SU-DHL-6 (cell line): ENCODE data around the gene CERS6.

Source experiments
- EZH2phosphoT487 ChIP-seq: fragments of 200-600 bp; sonication (generic), shearing (Covaris generic); conservative IDR thresholded peaks from 2 replicates; pipeline ENCODE4 v1.6.1; 2018; ENCODE audit warnings: mild to moderate bottlenecking, antibody characterized with exemption, low read length, moderate library complexity, mixed read lengths
- TF ChIP-seq, protein P1 (sequence below): fragments of 200-600 bp; sonication (generic); IDR thresholded peaks from one replicate; pipeline ENCODE4 v1.5.1; 2017; ENCODE audit warnings: antibody characterized with exemption, mild to moderate bottlenecking, low read length, moderate library complexity; ENCODE audit not compliant: insufficient read depth, poor library complexity, severe bottlenecking

DNA sequence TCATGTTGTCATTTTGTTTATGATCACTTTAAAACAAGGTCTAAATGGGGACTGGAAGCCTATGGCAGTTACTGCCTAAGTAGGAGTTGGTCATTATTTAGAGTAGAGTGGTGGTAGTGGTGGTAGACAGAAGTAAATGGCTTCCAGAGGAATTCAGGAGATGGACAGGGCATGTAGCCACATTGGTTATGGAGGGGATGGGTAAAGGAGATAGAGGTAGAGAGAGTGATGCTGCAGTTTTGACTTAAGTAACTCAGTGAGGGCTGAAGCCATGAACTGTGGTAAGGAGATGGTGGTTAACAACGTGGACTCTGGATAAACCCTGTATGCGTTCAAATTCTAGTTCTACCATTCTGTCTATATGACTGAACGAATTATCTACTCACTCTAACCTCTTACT lies 284.7 kb downstream of the CERS6 start:
- TF ChIP-seq, protein P1, sequence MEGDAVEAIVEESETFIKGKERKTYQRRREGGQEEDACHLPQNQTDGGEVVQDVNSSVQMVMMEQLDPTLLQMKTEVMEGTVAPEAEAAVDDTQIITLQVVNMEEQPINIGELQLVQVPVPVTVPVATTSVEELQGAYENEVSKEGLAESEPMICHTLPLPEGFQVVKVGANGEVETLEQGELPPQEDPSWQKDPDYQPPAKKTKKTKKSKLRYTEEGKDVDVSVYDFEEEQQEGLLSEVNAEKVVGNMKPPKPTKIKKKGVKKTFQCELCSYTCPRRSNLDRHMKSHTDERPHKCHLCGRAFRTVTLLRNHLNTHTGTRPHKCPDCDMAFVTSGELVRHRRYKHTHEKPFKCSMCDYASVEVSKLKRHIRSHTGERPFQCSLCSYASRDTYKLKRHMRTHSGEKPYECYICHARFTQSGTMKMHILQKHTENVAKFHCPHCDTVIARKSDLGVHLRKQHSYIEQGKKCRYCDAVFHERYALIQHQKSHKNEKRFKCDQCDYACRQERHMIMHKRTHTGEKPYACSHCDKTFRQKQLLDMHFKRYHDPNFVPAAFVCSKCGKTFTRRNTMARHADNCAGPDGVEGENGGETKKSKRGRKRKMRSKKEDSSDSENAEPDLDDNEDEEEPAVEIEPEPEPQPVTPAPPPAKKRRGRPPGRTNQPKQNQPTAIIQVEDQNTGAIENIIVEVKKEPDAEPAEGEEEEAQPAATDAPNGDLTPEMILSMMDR, result no peak
- TF ChIP-seq EZH2phosphoT487, result no peak
